HG02610 (cell line): ENCODE measurements around the gene LEMD1.

Experiments
- ATAC-seq: cut with Tn5 transposase; IDR thresholded peaks from one replicate; pipeline ENCODE4 v1.9.1; 2021; ENCODE audit warnings: mild to moderate bottlenecking, moderate library complexity; ENCODE audit not compliant: unreplicated experiment

Gene LEMD1

DNA sequence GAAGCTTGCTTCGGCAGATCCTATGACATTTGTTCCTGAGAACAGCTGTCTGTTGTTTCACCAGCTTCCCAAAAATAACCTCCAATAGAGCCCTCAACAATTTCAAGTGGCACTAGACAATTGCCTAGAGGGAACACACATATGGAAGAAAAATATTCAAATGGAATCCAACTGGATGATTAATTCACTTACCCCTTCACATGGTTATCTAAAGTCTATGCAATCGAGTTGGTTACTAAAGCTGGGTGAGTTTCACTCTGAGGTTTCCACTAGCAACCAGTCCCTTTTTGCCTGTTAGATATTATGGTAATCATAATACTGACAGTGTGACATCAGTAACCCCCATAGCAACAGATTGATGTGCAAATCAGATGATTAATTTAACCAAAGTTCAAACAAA is at the start of gene LEMD1:
Gene LEMD1 (minus strand): TSS at position 259 of the 400 bp plus-strand sequence. CDS start 1,520 bp downstream, outside the sequence.
- ATAC-seq, result no peak

- no peak for ATAC-seq
These were observed 48.3 kb upstream of the LEMD1 start for GRCh38 chr1:205470131-205470530.

DNA sequence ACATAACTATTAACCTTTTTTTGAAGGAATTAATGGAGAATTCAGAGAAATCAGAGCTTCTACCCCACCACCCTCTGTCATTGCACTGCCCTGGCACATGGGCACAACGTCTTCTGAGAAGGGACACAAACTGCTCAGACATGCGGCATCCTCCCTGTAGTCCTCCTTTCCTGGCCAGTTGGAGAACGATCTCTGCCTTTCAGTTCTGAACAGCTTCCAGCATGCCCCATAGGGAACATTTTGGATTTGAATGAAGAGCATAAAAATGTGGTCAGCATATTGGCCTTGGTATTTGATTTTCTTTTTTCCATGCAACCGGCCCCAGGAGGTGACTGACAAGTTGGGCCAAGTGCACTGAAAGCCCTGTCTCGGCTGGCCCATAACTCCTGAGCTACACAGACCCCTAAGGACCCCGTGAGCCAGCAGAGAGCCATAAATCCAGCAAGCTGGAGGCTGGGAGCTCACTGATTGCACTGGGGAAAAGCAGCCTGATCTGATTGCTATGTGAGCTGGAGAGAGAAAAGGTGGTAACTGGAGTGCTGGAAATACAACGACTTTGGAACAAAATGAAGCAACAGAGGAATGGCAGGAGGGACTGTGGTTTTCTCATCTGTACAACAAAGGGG is 44.9 kb upstream of the LEMD1 start:
- no peak for ATAC-seq

- no peak for ATAC-seq
These were observed 43.5 kb upstream of the LEMD1 start for GRCh38 chr1:205465392-205465791.

GRCh38 chr1:205458777-205459566 is 37.1 kb upstream of the LEMD1 start:
- no peak for ATAC-seq

DNA sequence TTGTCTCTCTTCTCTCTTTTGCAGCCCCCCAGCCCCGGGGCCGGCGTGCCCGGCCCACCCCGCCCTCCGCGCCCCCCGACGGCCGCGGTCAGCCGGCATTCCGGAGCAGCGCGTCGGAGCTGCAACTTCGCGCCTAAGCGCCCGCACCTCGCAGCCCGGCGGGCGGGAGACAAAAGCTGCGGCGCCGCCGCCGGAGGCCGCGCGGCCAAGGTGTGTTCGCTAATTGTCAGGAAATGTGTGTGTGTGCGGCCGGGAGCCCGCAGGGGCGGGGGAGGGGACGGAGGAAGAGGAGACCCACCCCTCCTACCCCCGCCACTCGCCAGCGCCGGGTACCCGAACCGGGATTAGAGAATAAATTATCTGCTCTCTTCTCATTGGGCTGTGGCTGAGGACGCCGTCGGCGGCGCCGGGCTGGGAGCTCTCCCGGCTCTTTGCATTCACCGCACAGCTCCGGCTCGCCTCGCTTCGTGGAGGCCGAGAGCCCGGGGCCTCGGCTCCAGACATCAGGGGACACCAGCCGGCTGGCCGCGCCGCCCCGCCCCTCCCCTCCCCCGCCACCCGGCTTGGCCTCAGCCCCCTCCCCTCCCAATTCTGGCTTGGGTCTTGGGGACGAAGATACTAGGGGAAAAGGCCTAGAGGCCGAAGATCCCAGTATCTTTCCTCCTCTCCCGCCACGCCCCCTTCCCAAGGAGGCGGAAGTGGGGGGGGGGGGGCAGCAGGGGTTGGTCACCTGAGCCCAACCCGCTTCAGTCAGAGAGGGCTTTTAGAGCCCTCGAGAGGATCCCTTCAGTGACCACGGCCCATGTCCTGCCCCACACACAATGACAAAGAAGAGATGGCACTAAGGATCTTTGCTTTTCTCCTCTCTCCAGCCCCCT is 35.3 kb upstream of the LEMD1 start:
- ATAC-seq, result no peak

- no peak for ATAC-seq
These were observed 34.6 kb upstream of the LEMD1 start for GRCh38 chr1:205456383-205456867.

DNA sequence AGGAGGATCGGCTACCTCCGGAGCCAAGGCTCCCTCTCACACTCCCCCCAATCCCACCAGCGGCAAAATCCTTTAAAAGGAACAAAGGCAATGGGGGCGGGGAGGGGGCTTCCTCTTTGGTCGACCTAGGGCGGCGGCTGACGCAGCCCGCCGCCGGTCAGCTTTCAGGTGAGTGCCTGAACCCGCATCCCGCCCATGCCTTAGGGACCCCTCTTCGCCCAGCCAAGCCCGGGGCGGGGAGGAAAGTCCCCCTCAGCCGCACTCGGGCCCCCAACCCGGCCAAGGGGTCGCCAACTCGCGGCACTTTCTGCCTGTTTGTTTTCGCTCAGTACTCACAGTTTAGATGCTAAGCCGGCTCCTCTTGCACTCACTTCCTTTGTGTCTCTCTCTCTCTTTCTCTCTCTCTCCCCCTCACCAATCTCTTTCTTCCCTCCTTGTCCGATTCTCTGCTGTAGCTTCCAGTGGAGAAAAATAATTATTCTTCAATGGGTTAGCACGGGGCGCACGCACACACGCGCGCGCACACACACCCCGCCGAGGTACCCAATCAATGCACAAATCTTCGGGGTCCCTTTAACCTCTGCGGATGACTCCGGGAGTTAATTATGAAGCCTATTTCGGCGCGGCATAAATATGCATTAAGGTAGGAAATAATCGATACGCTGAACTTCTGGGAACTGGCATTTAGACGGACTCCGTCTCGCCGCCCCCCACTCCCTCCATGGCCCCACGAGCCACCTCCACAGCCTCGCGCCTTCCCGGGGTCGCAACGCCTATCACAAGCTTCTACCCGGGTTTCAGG is 33.9 kb upstream of the LEMD1 start, which contains the start of gene BLACAT1:
Gene BLACAT1 (minus strand): TSS at position 465 of the 802 bp plus-strand sequence.
- no peak for ATAC-seq

DNA sequence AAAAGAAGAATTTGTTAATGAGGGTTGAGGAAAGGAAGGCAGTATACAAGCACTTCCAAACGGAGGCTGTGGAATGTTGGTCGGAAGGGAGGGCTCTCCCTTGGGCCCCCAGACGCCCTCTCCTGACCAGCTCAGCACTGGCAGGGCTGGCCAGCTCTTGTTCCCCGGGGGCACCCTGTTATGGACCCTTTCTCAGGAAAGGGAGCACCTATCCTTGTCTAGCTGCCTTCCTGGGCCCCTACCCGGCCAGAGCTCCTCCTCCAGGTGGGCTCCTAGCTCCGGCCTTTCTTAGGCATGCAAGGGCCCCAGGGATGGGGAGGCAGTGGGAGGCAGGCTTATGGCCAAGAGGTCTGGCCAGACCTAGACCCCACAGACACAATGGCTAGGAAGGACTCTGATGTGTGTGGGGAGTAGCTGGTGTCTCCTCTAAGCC is 33.1 kb upstream of the LEMD1 start:
- no peak for ATAC-seq

DNA sequence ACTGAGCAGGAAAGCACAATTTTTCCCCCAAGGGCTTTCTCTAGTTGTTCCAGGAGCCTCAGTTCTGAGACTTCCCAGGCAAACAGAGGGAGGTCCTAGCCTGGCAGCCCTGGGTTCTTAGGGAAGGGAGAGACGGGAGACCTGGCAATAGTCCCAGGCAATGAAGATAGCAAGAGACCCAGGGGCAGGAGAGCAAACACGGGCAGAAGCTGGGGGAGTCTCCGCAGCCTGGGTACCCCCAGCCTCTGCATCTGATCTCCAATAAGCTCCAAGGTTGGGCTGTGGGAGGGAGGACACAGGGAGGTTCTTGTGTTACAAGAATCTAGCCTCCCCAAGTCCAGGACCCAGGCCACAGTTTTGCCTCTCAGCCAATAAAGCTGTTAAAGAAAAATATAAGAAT is 31.6 kb upstream of the LEMD1 start:
- no peak for ATAC-seq

- ATAC-seq, result no peak
These were observed 31.1 kb upstream of the LEMD1 start for GRCh38 chr1:205452933-205453332.

GRCh38 chr1:205452364-205452763 is 30.5 kb upstream of the LEMD1 start:
- ATAC-seq, result no peak

DNA sequence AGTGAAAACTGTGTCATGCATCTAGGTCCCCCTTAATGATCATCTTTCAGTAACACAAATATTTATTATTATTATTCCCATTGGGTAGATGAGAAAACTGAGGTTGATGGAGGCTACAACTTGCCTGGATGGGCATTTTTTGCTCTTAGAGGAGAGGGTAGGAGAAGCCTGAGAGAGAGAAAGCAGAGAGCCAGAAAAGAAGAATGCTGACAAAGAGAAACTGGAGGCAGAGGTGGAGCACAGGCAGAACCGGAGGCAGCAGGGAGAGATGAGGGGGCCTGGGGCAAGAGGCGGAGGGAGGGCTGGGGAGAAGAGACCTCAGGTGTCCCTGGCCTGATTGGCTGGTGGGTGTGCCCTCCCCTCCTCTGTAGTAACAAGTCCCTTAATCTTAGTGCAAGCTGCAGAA is 29.9 kb upstream of the LEMD1 start:
- ATAC-seq, result no peak

- ATAC-seq, result no peak
These were observed 29.3 kb upstream of the LEMD1 start for GRCh38 chr1:205451202-205451601.

GRCh38 chr1:205450448-205450847 is 28.6 kb upstream of the LEMD1 start:
- no peak for ATAC-seq

DNA sequence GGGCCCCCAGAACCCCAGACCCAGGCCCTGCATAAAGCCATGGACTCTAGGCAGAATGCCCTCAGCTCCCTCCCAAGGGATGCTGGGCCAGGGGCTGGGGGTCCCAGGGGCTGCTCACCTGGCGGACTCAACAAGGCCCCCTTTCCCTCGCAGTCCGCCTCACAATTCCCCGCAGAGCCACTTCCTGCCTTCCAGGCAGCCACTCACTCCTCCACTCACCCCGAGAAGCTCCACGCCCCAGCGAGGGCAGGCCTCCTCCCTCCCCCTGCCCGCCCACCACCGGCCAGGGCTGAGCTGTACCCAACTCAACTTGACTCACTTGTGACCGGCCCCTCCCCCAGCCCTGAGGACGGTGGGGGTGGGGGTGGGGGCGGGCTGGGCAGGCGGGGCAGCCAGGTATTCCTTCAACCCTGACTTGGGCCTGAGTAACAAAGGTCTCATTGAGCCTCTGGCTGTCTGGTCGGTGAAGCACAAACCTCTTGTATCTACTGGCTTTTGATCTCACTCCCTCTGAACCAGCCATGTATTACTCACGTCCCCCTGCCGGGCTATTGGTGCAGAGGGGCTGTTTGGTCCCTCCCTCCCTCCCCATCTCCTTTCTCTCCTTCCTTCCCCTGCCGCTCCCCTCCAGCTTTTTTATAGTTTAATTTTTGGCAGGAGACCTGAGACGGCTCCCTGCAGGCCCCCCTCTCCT is 28.0 kb upstream of the LEMD1 start:
- ATAC-seq, result no peak

DNA sequence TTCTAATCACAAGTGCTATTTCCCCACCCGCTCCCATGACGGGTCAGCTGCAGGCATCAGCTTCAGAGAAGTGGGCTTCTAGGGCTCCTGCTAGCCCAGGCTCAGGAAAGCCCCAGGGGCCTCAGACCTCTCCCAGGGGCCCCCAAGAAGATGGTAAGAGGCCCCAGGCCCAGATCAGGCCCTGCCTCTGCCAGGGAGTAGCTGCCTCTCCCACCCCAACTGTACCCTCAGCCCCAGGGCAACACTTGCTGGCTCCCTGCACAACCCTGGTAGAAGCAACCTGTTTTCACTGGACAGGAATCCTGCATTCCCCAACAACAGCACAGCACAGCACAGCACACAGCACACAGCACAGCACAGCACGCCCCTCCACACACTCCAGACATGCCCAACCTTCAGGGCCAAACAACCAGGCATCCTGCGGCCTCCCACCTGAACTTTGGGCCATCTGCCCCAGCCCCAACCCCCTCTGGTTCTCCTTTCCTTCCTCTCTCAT is 27.4 kb upstream of the LEMD1 start:
- no peak for ATAC-seq

- no peak for ATAC-seq
These were observed 26.8 kb upstream of the LEMD1 start for GRCh38 chr1:205448540-205449253.
